OCI-LY1 (cell line): ENCODE data around the gene KRCC1.

Source experiments
- H2AFZ ChIP-seq: fragments of 200-600 bp; sonication (generic), shearing (Covaris generic); 2 replicates; pipeline ENCODE4 v1.6.0; 2014; ENCODE audit warnings: antibody characterized with exemption, mild to moderate bottlenecking, low read length
- H3F3A ChIP-seq: fragments of 200-600 bp; sonication (generic), shearing (Covaris generic); 2 replicates; pipeline ENCODE4 v1.6.0; 2014; ENCODE audit warnings: mild to moderate bottlenecking, antibody characterized with exemption, low read length, moderate library complexity; ENCODE audit not compliant: insufficient read depth
- H3K27ac ChIP-seq: fragments of 200-600 bp; sonication (generic); 2 replicates; pipeline ENCODE4 v1.5.1; 2014; ENCODE audit warnings: low read length, mixed run types, mild to moderate bottlenecking, low read depth; ENCODE audit not compliant: poor library complexity, severe bottlenecking
- H3K27me3 ChIP-seq: fragments of 200-600 bp; sonication (generic); 2 replicates; pipeline ENCODE4 v1.6.0; 2014; ENCODE audit warnings: antibody characterized with exemption, mild to moderate bottlenecking, low read length, moderate library complexity; ENCODE audit not compliant: insufficient read depth
- H3K36me3 ChIP-seq: fragments of 200-600 bp; sonication (generic); 2 replicates; pipeline ENCODE4 v1.6.1; 2014; ENCODE audit warnings: mild to moderate bottlenecking, antibody characterized with exemption, low read length, moderate library complexity, mixed read lengths; ENCODE audit not compliant: insufficient read depth
- H3K4me1 ChIP-seq: fragments of 200-600 bp; sonication (generic); 2 replicates; pipeline ENCODE4 v1.5.1; 2014; ENCODE audit warnings: mild to moderate bottlenecking, low read length, moderate library complexity; ENCODE audit not compliant: insufficient read depth, severe bottlenecking
- H3K4me2 ChIP-seq: fragments of 200-600 bp; sonication (generic), shearing (Covaris generic); 2 replicates; pipeline ENCODE4 v1.6.1; 2014; ENCODE audit warnings: low read length
- H3K4me3 ChIP-seq: fragments of 200-600 bp; sonication (generic); 2 replicates; pipeline ENCODE4 v1.5.1; 2014; ENCODE audit warnings: low read length, low read depth, mild to moderate bottlenecking, mixed read lengths; ENCODE audit not compliant: poor library complexity, severe bottlenecking
- H3K79me2 ChIP-seq: fragments of 200-600 bp; shearing (Covaris generic); 2 replicates; pipeline ENCODE4 v1.6.1; 2016; ENCODE audit warnings: mixed run types, low read length, mixed read lengths; ENCODE audit not compliant: insufficient read depth
- H3K9ac ChIP-seq: fragments of 200-600 bp; sonication (generic), shearing (Covaris generic); 2 replicates; pipeline ENCODE4 v1.6.1; 2014; ENCODE audit warnings: mild to moderate bottlenecking, low read length, mixed read lengths
- H3K9me2 ChIP-seq: fragments of 200-600 bp; sonication (generic), shearing (Covaris generic); 2 replicates; pipeline ENCODE4 v1.6.1; 2014; ENCODE audit warnings: low read depth, mild to moderate bottlenecking, low read length, mixed read lengths
- H3K9me3 ChIP-seq: fragments of 200-600 bp; shearing (Covaris generic); 2 replicates; pipeline ENCODE4 v1.6.1; 2014; ENCODE audit warnings: low read length, mixed read lengths
- H4K20me1 ChIP-seq: fragments of 200-600 bp; sonication (generic), shearing (Covaris generic); 2 replicates; pipeline ENCODE4 v1.6.0; 2016; ENCODE audit warnings: mild to moderate bottlenecking, low read length; ENCODE audit not compliant: insufficient read depth
- EZH2 ChIP-seq: fragments of 200-600 bp; sonication (generic), shearing (Covaris generic); IDR thresholded peaks from 2 replicates; pipeline ENCODE4 v1.8.0; 2017; ENCODE audit warnings: borderline replicate concordance, mixed run types, mild to moderate bottlenecking, antibody characterized with exemption, low read length, moderate library complexity, mixed read lengths
- TF ChIP-seq, protein P1 (sequence below): fragments of 200-600 bp; sonication (generic), shearing (Covaris generic); IDR thresholded peaks from 2 replicates; pipeline ENCODE4 v1.5.1; 2017; ENCODE audit warnings: mild to moderate bottlenecking, antibody characterized with exemption, low read length, moderate library complexity, mixed read lengths

KRCC1 gene

DNA sequence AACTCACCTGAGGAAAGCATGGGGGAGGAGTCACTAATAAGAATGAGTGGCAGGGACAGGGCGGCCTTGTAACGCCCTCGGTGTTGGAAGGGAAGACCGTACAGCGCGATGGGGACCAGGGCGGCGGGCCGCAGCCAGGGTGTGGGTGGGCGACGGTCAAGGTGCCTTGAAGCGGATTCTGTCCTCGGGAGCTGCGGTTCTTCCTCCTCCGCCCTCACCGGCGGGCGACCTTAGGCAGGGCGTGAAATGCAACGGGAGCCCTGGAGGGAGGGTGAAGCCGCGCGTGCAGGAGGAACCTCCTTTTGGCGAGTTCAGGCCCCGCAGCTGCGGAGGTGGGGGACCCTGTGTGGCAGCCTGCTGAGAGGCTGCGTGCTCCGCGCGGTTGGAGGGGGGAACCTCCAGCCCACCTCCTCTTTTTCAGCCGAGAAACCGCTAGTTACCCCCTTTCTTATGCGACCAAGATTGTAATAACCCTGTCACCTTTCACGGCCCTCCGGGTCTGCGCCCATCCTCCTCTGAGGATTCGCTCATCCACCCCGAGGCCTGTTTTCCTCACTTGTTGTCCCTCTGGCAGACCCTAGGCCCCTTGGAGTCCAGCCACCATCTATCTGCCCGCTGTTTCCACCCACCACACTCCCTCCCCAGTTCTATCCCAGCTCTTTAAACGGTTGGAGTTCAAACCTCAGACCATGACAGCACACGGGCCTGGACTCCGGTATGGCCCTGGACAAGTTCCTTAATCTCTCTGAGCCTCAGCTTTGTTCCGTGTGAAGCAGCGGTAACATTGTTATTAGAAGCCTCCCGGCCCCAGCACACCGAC lies 38.4 kb downstream of the KRCC1 start:
- Histone ChIP-seq H3F3A (no peaks in the 10 kb centered on the region), H3K4me3 (peak overlapping the region; percentile 74), H4K20me1 (no peaks in the 10 kb centered on the region), H3K27ac (peak overlapping the region; percentile 75), H3K9ac (peak overlapping the region; percentile 71), H2AFZ (peak overlapping the region; percentile 3; the same call in 1 of the 2 replicates), H3K36me3 (no peaks in the 10 kb centered on the region; the same call in 1 of the 2 replicates), H3K79me2 (no peaks in the 10 kb centered on the region), H3K4me1 (peaks cover 20% of the 10 kb centered on the region), H3K9me3 (peaks cover 9% of the 10 kb centered on the region; the same call in 1 of the 2 replicates), H3K9me2 (no peaks in the 10 kb centered on the region), H3K27me3 (no peaks in the 10 kb centered on the region), H3K4me2 (peak overlapping the region; percentile 81)
- TF ChIP-seq EZH2 = no peak

GRCh38 chr2:88016086-88016959 lies 39.3 kb downstream of the KRCC1 start, which contains the start of gene RNU2-63P:
RNU2-63P (minus strand) TSS chr2:88016547.
- H3K4me2 ChIP-seq = peak within 1 kb of the TSS; percentile 81
- peak within 1 kb of the TSS; percentile 74 for H3K4me3 ChIP-seq
- H3K9me2 ChIP-seq = no peaks in the 10 kb centered on the region
- H3K27me3 ChIP-seq = no peaks in the 10 kb centered on the region
- H3K4me1 ChIP-seq = peaks cover 20% of the 10 kb centered on the region
- no peaks in the 10 kb centered on the region for H3K79me2 ChIP-seq
- no peaks in the 10 kb centered on the region for H3F3A ChIP-seq
- TF ChIP-seq, protein P1, sequence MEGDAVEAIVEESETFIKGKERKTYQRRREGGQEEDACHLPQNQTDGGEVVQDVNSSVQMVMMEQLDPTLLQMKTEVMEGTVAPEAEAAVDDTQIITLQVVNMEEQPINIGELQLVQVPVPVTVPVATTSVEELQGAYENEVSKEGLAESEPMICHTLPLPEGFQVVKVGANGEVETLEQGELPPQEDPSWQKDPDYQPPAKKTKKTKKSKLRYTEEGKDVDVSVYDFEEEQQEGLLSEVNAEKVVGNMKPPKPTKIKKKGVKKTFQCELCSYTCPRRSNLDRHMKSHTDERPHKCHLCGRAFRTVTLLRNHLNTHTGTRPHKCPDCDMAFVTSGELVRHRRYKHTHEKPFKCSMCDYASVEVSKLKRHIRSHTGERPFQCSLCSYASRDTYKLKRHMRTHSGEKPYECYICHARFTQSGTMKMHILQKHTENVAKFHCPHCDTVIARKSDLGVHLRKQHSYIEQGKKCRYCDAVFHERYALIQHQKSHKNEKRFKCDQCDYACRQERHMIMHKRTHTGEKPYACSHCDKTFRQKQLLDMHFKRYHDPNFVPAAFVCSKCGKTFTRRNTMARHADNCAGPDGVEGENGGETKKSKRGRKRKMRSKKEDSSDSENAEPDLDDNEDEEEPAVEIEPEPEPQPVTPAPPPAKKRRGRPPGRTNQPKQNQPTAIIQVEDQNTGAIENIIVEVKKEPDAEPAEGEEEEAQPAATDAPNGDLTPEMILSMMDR = no peak
- TF ChIP-seq EZH2 = no peak
- no peaks in the 10 kb centered on the region for H4K20me1 ChIP-seq
- H3K27ac ChIP-seq = peak within 1 kb of the TSS; percentile 75
- H3K36me3 ChIP-seq = no peaks in the 10 kb centered on the region; the same call in 1 of the 2 replicates
- peak within 1 kb of the TSS; percentile 71 for H3K9ac ChIP-seq
- H2AFZ ChIP-seq = peak within 1 kb of the TSS; percentile 3; the same call in 1 of the 2 replicates
- peaks cover 9% of the 10 kb centered on the region; the same call in 1 of the 2 replicates for H3K9me3 ChIP-seq

- no peaks in the 10 kb centered on the region for H3K79me2 ChIP-seq
- H3K4me1 ChIP-seq = peaks cover 6% of the 10 kb centered on the region
These were observed 44.6 kb downstream of the KRCC1 start for GRCh38 chr2:88011011-88011410.

More at GRCh38 chr2:88011011-88011410, 44.6 kb downstream of the KRCC1 start:
- H4K20me1 ChIP-seq = no peaks in the 10 kb centered on the region
- H3K27me3 ChIP-seq = no peaks in the 10 kb centered on the region
- no peaks in the 10 kb centered on the region for H3K9me2 ChIP-seq
- H3K4me2 ChIP-seq = no peak overlapping the region
- no peak overlapping the region for H3K27ac ChIP-seq
- TF ChIP-seq, protein P1 = no peak
- TF ChIP-seq EZH2 = no peak
- H3K9ac ChIP-seq = no peak overlapping the region
- no peaks in the 10 kb centered on the region for H3F3A ChIP-seq
- H3K36me3 ChIP-seq = no peaks in the 10 kb centered on the region
- H3K4me3 ChIP-seq = no peak overlapping the region
- H2AFZ ChIP-seq = no peak overlapping the region
- H3K9me3 ChIP-seq = no peaks in the 10 kb centered on the region
